ENCODE results near the gene COPZ1. TPM values are rescaled to one million over a fixed set of nuclear protein-coding genes. Genes with fewer than 3 reads are reported as not detected.

The COPZ1 gene
- total RNA-seq, 1 experiment from 2014 or later: 207 TPM

DNA sequence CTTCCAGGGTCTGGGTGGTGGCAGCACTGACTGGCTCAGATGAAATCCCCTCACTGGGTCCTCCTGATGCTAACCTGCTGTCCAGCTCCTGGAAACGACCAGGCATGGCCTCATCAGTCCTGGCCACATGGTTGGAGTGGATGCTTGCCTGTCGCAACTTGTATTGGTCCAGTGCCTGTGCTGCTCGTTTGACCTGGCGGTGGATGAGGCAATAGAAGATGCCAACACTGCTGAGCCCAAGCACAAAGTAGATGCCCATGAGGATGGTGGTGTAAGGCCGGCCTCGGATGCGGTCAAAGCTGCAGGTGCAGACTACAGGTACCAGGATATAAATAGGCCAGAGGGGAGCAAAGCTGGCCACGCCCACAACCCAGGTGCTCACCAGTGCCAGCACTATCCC lies 38.1 kb downstream of the COPZ1 start:
- no TSS peak for BruUV-seq (replicated peaks)
- intact Hi-C loops (cut with micrococcal nuclease): loop anchor here (10.0 kb wide), 1 partner anchor 358 kb away; the partner anchor contains the start of genes HOXC8 and HOXC9
- Mint-ChIP-seq H3K4me3 (ENCODE audit: unreplicated experiment) (no peak overlapping the region), H3K36me3 (ENCODE audit: insufficient read depth, unreplicated experiment) (no peaks in the 10 kb centered on the region), H3K27ac (ENCODE audit: low read depth, unreplicated experiment) (no peak overlapping the region), H3K9me3 (ENCODE audit: unreplicated experiment) (no peaks in the 10 kb centered on the region), H3K27me3 (ENCODE audit: insufficient read depth, unreplicated experiment) (no peaks in the 10 kb centered on the region), H3K4me1 (ENCODE audit: insufficient read depth, unreplicated experiment) (peaks cover 7% of the 10 kb centered on the region)
- ChIA-PET POLR2A (interaction anchor here (0.7 to 1.7 kb wide), 2 partner anchors 75 to 316 kb away, joined by 3 read pairs; no protein-coding TSS in a partner anchor), CTCF (interaction anchor here (0.5 to 6.1 kb wide), 18 partner anchors 10 to 230 kb away, joined by 3 to 57 read pairs (median 4); no protein-coding TSS in a partner anchor)
- DNase-seq (ENCODE audit: unreplicated experiment): no peak
- TF ChIP-seq, protein P1, sequence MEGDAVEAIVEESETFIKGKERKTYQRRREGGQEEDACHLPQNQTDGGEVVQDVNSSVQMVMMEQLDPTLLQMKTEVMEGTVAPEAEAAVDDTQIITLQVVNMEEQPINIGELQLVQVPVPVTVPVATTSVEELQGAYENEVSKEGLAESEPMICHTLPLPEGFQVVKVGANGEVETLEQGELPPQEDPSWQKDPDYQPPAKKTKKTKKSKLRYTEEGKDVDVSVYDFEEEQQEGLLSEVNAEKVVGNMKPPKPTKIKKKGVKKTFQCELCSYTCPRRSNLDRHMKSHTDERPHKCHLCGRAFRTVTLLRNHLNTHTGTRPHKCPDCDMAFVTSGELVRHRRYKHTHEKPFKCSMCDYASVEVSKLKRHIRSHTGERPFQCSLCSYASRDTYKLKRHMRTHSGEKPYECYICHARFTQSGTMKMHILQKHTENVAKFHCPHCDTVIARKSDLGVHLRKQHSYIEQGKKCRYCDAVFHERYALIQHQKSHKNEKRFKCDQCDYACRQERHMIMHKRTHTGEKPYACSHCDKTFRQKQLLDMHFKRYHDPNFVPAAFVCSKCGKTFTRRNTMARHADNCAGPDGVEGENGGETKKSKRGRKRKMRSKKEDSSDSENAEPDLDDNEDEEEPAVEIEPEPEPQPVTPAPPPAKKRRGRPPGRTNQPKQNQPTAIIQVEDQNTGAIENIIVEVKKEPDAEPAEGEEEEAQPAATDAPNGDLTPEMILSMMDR (IDR thresholded peaks at IDR 0.05; ENCODE audit: unreplicated experiment): no peak

DNA sequence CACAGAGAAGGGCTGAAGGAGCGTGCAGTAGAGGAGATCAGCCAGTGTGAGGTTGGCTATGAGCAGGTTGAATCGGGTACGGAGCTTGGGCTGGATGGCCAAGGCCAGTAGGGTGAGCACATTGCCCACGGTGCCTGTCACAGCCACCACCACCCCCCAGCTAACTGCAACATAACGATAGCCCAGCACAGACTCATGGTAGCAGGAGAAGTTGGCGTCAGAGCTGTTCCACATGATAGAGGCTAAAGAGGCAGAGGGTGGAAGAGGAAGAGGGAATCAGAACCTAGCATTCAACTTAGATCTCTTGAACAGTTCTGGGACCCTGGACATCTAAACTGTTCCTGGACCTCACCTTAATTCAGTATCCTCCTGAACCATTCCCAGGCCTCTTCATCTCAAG lies 38.7 kb downstream of the COPZ1 start:
- ChIA-PET CTCF (interaction anchor here (0.6 to 6.1 kb wide), 11 partner anchors 9 to 152 kb away, joined by 3 to 57 read pairs (median 6); no protein-coding TSS in a partner anchor), POLR2A (interaction anchor here (1.7 kb wide), 1 partner anchor 76 kb away, joined by 3 read pairs; no protein-coding TSS in a partner anchor)
- intact Hi-C loops (cut with micrococcal nuclease): loop anchor here (10.0 kb wide), 1 partner anchor 359 kb away; the partner anchor contains the start of genes HOXC8 and HOXC9
- no TSS peak for BruUV-seq (replicated peaks)
- Mint-ChIP-seq H3K4me3 (ENCODE audit: unreplicated experiment) (no peak overlapping the region), H3K9me3 (ENCODE audit: unreplicated experiment) (no peaks in the 10 kb centered on the region), H3K27me3 (ENCODE audit: insufficient read depth, unreplicated experiment) (no peaks in the 10 kb centered on the region), H3K27ac (ENCODE audit: low read depth, unreplicated experiment) (no peak overlapping the region), H3K36me3 (ENCODE audit: insufficient read depth, unreplicated experiment) (no peaks in the 10 kb centered on the region), H3K4me1 (ENCODE audit: insufficient read depth, unreplicated experiment) (peaks cover 11% of the 10 kb centered on the region)
- no peak for DNase-seq (ENCODE audit: unreplicated experiment)
- TF ChIP-seq, protein P1 (IDR thresholded peaks at IDR 0.05; ENCODE audit: unreplicated experiment): no peak

GRCh38 chr12:54364413-54364812 lies 39.5 kb downstream of the COPZ1 start, which contains the start of gene GPR84:
GPR84 (minus strand) TSS chr12:54364486; CDS start chr12:54363851, 635 bp downstream.
- CTCF ChIA-PET: no interaction called here
- no peak for DNase-seq (ENCODE audit: unreplicated experiment)
- POLR2A ChIA-PET: no interaction called here
- H3K4me1 Mint-ChIP-seq (ENCODE audit: insufficient read depth, unreplicated experiment): peaks cover 19% of the 10 kb centered on the region
- no peaks in the 10 kb centered on the region for H3K9me3 Mint-ChIP-seq (ENCODE audit: unreplicated experiment)
- H3K27me3 Mint-ChIP-seq (ENCODE audit: insufficient read depth, unreplicated experiment): no peaks in the 10 kb centered on the region
- intact Hi-C loops (cut with micrococcal nuclease): loop anchor here (10.0 kb wide), 1 partner anchor 360 kb away; the partner anchor contains the start of genes HOXC8 and HOXC9
- no peak within 1 kb of the TSS for H3K4me3 Mint-ChIP-seq (ENCODE audit: unreplicated experiment)
- H3K36me3 Mint-ChIP-seq (ENCODE audit: insufficient read depth, unreplicated experiment): no peaks in the 10 kb centered on the region
- no peak within 1 kb of the TSS for H3K27ac Mint-ChIP-seq (ENCODE audit: low read depth, unreplicated experiment)
- TF ChIP-seq, protein P1 (IDR thresholded peaks at IDR 0.05; ENCODE audit: unreplicated experiment): no peak
- BruUV-seq (replicated peaks): no TSS peak

DNA sequence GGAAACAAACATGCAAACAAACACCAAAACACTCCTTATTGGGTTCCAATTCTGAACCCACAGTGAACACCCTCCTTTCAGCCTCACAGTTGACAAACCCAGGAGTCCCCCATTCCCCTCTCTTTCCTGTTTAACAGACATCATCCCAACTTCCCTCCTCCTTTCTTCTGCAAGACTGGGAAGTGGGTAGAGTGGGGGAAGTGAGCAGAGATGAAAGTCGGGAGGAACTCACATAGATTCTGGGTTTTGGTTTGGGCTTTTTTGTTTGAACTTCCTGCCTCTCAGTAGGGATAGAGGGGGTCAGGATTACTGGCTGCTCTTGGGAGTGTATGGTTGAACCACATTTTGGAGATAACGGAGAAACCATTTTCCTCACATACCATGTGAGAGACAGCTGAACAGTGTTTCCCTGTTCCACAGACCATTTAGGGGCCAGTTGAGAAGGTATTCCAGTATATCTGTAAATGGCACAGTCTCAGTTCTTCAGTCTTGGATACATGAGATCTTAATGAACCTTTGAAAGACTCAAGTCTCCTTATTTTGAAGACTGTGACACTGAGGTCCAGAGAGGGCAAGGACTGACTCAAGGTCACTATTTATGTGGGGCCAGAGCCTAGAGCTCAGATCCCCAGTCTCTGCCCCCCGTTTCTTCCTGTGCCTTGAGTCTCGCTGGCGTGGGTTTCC lies 43.2 kb downstream of the COPZ1 start:
- intact Hi-C loops (cut with micrococcal nuclease): loop anchor here (1.0 to 10.0 kb wide), 3 partner anchors 71 to 363 kb away; partner anchors contain the start of genes HOXC8 and HOXC9
- Mint-ChIP-seq H3K9me3 (ENCODE audit: unreplicated experiment) (no peaks in the 10 kb centered on the region), H3K36me3 (ENCODE audit: insufficient read depth, unreplicated experiment) (no peaks in the 10 kb centered on the region), H3K27ac (ENCODE audit: low read depth, unreplicated experiment) (no peak overlapping the region), H3K27me3 (ENCODE audit: insufficient read depth, unreplicated experiment) (no peaks in the 10 kb centered on the region), H3K4me1 (ENCODE audit: insufficient read depth, unreplicated experiment) (peaks cover 27% of the 10 kb centered on the region), H3K4me3 (ENCODE audit: unreplicated experiment) (no peak overlapping the region)
- ChIA-PET POLR2A (interaction anchor here (0.7 to 1.4 kb wide), 8 partner anchors 9 to 154 kb away, joined by 3 to 9 read pairs (median 4); no protein-coding TSS in a partner anchor), CTCF (interaction anchor here (0.6 to 4.5 kb wide), 41 partner anchors 10 to 702 kb away, joined by 3 to 59 read pairs (median 4); partner anchors contain the start of gene NFE2)
- no TSS peak for BruUV-seq (replicated peaks)
- DNase-seq (ENCODE audit: unreplicated experiment): no peak
- TF ChIP-seq, protein P1 (IDR thresholded peaks at IDR 0.05; ENCODE audit: unreplicated experiment): no peak
